K562 (cell line): Measurements from ENCODE around the gene DOCK4. TPM values are rescaled to one million over a fixed set of nuclear protein-coding genes. Genes with fewer than 3 reads are reported as not detected.

ENCODE experiments used
- ATAC-seq: fragments of 200-7000 bp; cut with Tn5 transposase; 3 replicates; pipeline ENCODE4 v1.9.1; 2020; ENCODE audit warnings: moderate library complexity
- BruUV-seq: library from RNA; stranded (reverse); fragments of 400-500 nt; replicated peaks from 2 replicates; lab custom pipeline; 2021; lab: Mats Ljungman, UMichigan
- CTCF ChIA-PET: fragments of 300-600 bp; formaldehyde crosslinking; extraction: SDS; loops from one replicate; lab custom pipeline; 2021; ENCODE audit warnings: low intra/inter-chr PET ratio; lab: Yijun Ruan, JAX
- POLR2A ChIA-PET: fragments of 300-600, 350-650 bp; sonication (Branson Sonifier 250); formaldehyde crosslinking; extraction: SDS; loops from one replicate; lab custom pipeline; 2021; ENCODE audit warnings: antibody characterized with exemption, inconsistent platforms; lab: Yijun Ruan, JAX
- DNase-seq, 4 experiments: peaks; one replicate each; pipeline versions ENCODE4 v3.0.0 to v3.0.0-alpha.2; 2011 to 2018; ENCODE audit warnings: low spot score in 3 of 4, mixed read lengths in 3 of 4; ENCODE audit errors: extremely low read depth in 1 of 4
- FAIRE-seq: peaks from 2 replicates; lab custom pipeline; 2011; peaks lifted over from hg19 to GRCh38; lab: Jason Lieb, UNC
- H2AFZ ChIP-seq: 2 replicates; pipeline ENCODE4 v1.6.0; 2011; ENCODE audit warnings: low read depth, low read length, control low read depth, inconsistent platforms
- H3K27ac ChIP-seq: fragments of 200-600 bp; 3 replicates; pipeline ENCODE4 v1.8.0; 2011; ENCODE audit warnings: low read depth, mild to moderate bottlenecking, control low read depth, inconsistent platforms, low read length, moderate library complexity, mixed read lengths; ENCODE audit errors: extremely low read depth
- H3K27me3 ChIP-seq, 2 experiments: fragments of 300-600 bp in 1 of 2; 2 replicates in 1 of 2; 3 replicates in 1 of 2; pipeline versions ENCODE4 v1.6.0 to v1.8.0; 2011; ENCODE audit warnings: inconsistent platforms in 2 of 2, low read length in 2 of 2, mild to moderate bottlenecking in 1 of 2, mixed read lengths in 1 of 2, moderate library complexity in 1 of 2; ENCODE audit not compliant: control insufficient read depth in 2 of 2, insufficient read depth in 2 of 2
- H3K36me3 ChIP-seq: fragments of 300-600 bp; 3 replicates; pipeline ENCODE4 v1.8.0; 2011; ENCODE audit warnings: mild to moderate bottlenecking, low read length, inconsistent platforms; ENCODE audit not compliant: control insufficient read depth, insufficient read depth
- H3K4me1 ChIP-seq, 2 experiments: fragments of 200-600 bp in 1 of 2; replicated peaks in 1 of 2; 2 replicates in 1 of 2; 3 replicates in 1 of 2; pipeline versions ENCODE4 v1.5.1 to v1.8.0; 2011; ENCODE audit warnings: inconsistent platforms in 2 of 2, low read length in 2 of 2, mild to moderate bottlenecking in 1 of 2, mixed read lengths in 1 of 2, moderate library complexity in 1 of 2; ENCODE audit not compliant: control insufficient read depth in 2 of 2, insufficient read depth in 2 of 2
- H3K4me2 ChIP-seq: 2 replicates; pipeline ENCODE4 v1.6.1; 2011; ENCODE audit warnings: low read length, control low read depth, inconsistent platforms, mixed read lengths; ENCODE audit not compliant: insufficient read depth
- H3K4me3 ChIP-seq: fragments of 200-600 bp; sonication (generic), shearing (Covaris generic); 2 replicates; pipeline ENCODE4 v1.5.1; 2016; ENCODE audit warnings: control low read depth, inconsistent platforms
- H3K79me2 ChIP-seq: fragments of 200-600 bp; 3 replicates; pipeline ENCODE4 v1.8.0; 2011; ENCODE audit warnings: low read length, inconsistent platforms; ENCODE audit not compliant: control insufficient read depth, insufficient read depth
- H3K9ac ChIP-seq, 2 experiments: 2 replicates each; pipeline versions ENCODE4 v1.6.0 to v1.6.1; 2011; ENCODE audit warnings: low read depth in 2 of 2, low read length in 2 of 2, control low read depth in 1 of 2, inconsistent platforms in 1 of 2, mild to moderate bottlenecking in 1 of 2, mixed read lengths in 1 of 2; ENCODE audit not compliant: insufficient read depth in 1 of 2
- H3K9me1 ChIP-seq: one replicate; pipeline ENCODE4 v1.6.0; 2011; ENCODE audit warnings: inconsistent platforms, mild to moderate bottlenecking, low read length, moderate library complexity; ENCODE audit not compliant: control insufficient read depth, insufficient read depth
- H3K9me3 ChIP-seq: replicated peaks from 2 replicates; pipeline ENCODE4 v1.5.1; 2011; ENCODE audit warnings: low read depth, low read length, inconsistent platforms; ENCODE audit not compliant: control insufficient read depth, insufficient read depth
- H4K20me1 ChIP-seq: replicated peaks from 2 replicates; pipeline ENCODE4 v1.6.1; 2011; ENCODE audit warnings: low read length, inconsistent platforms, mixed read lengths; ENCODE audit not compliant: control insufficient read depth, insufficient read depth
- CBX1 ChIP-seq: sonication (generic); IDR thresholded peaks from 2 replicates; pipeline ENCODE4 v1.6.1; 2016; ENCODE audit warnings: antibody characterized with exemption, low read depth, mild to moderate bottlenecking
- FIP1L1 ChIP-seq: fragments of 200-400 bp; formaldehyde crosslinking; IDR thresholded peaks from 2 replicates; pipeline ENCODE4 v1.6.1; 2018; ENCODE audit warnings: mild to moderate bottlenecking, low read depth, low read length; ENCODE audit not compliant: poor library complexity, severe bottlenecking
- GABPB2 ChIP-seq: fragments of 250-450 bp; sonication (Bioruptor Pico); conservative IDR thresholded peaks from 2 replicates; pipeline ENCODE4 v1.5.1; 2021; ENCODE audit warnings: mild to moderate bottlenecking
- GTF2A2 ChIP-seq: IDR thresholded peaks from 2 replicates; pipeline ENCODE4 v1.6.1; 2016; ENCODE audit warnings: mild to moderate bottlenecking, missing genetic modification characterization, missing compliant biosample characterization
- KAT8 ChIP-seq: fragments of 450-650 bp; IDR thresholded peaks from 2 replicates; pipeline ENCODE4 v1.6.1; 2016; ENCODE audit warnings: low read depth, mild to moderate bottlenecking
- RBBP5 ChIP-seq: fragments of 200-600 bp; sonication (generic); IDR thresholded peaks from 2 replicates; pipeline ENCODE4 v1.6.1; 2012; ENCODE audit warnings: borderline replicate concordance, mild to moderate bottlenecking, low read length, control low read depth, inconsistent platforms; ENCODE audit not compliant: insufficient read depth, poor library complexity, severe bottlenecking
- RBM17 ChIP-seq: fragments of 200-400 bp; formaldehyde crosslinking; IDR thresholded peaks from 2 replicates; pipeline ENCODE4 v1.6.1; 2017; ENCODE audit warnings: low read depth, mild to moderate bottlenecking, low read length, borderline replicate concordance
- SUPT5H ChIP-seq: fragments of 450-650 bp; IDR thresholded peaks from 2 replicates; pipeline ENCODE4 v1.6.1; 2016
- ZNF140 ChIP-seq: fragments of 250-450 bp; sonication (Bioruptor Pico); IDR thresholded peaks from 2 replicates; pipeline ENCODE4 v1.8.0; 2021; ENCODE audit warnings: moderate library complexity, mild to moderate bottlenecking, inconsistent platforms
- ZNF175 ChIP-seq: fragments of 200-800 bp; sonication (Bioruptor generic); IDR thresholded peaks from 2 replicates; pipeline ENCODE4 v1.6.1; 2016; ENCODE audit warnings: low read depth, mild to moderate bottlenecking, missing genetic modification characterization, missing compliant biosample characterization
- ZNF76 ChIP-seq: fragments of 250-450 bp; sonication (Bioruptor Pico); IDR thresholded peaks from 2 replicates; pipeline ENCODE4 v1.4.0; 2020; ENCODE audit warnings: mild to moderate bottlenecking, moderate library complexity, borderline replicate concordance
- WGBS: fragments of 100-300 bp; shearing (Covaris generic); methylation state at CpG from one replicate; pipeline ENCODE4 v1.1.6; 2016; ENCODE audit warnings: low coverage, mixed read lengths; ENCODE audit not compliant: insufficient coverage; ENCODE audit errors: missing lambda C conversion rate; 5-methylcytosine and 5-hydroxymethylcytosine counted together
- in situ Hi-C: fragments of 300-500 bp; cut with MboI; formaldehyde crosslinking; loops from 4 replicates; pipeline ENCODE4 v1.15.0; 2018; ENCODE audit warnings: inconsistent platforms, mixed read lengths
- intact Hi-C: fragments of 100-400 bp; cut with micrococcal nuclease; formaldehyde crosslinking; loops from 2 replicates; pipeline ENCODE4 v1.14.2; 2022
- polyA plus RNA-seq, 8 experiments: library from polyadenylated mRNA; depleted of rRNA in 4 of 8; stranded (reverse) in 5 of 8; unstranded in 3 of 8; fragments of >200 nt; fragmentation: Nextera tagmentation in 2 of 8; fragmentation: Illumina TruSeq in 1 of 8; extraction: Ambion mirVana in 2 of 8; extraction: Trizol in 1 of 8; gene quantifications; 2 replicates each; pipeline versions ENCODE4 v1.2.1 to v1.2.3, GENCODE V29; 2011 to 2014; ENCODE audit warnings: inconsistent platforms in 1 of 8, missing spikeins in 1 of 8
- total RNA-seq, 7 experiments: library from RNA; depleted of rRNA in 6 of 7; stranded (reverse); fragments of >200 nt in 6 of 7; fragmentation: Illumina TruSeq in 2 of 7; extraction: Trizol in 2 of 7; gene quantifications; 2 replicates each; pipeline versions ENCODE4 v1.2.1 to v1.2.3, GENCODE V29; 2011 to 2021; ENCODE audit warnings: low replicate concordance in 1 of 7
- TF ChIP-seq, protein P1 (sequence below): fragments of 450-650 bp; formaldehyde crosslinking; IDR thresholded peaks from 2 replicates; pipeline ENCODE4 v1.4.0; 2022; ENCODE audit warnings: mild to moderate bottlenecking, moderate library complexity
- TF ChIP-seq, protein P2 (sequence below): sonication (generic); formaldehyde crosslinking; IDR thresholded peaks from 2 replicates; pipeline ENCODE4 v1.8.1; 2022; ENCODE audit warnings: missing genetic modification reagents

DOCK4 gene
- total and polyA plus RNA-seq, 9 of the 15 experiments (the other 6 are each of a cell fraction or from before 2014, with no cell fraction given): 0.42 to 5.7 (median 2.3) TPM

GRCh38 chr7:111760043-111760442 is 446.2 kb downstream of the DOCK4 start:
- Histone ChIP-seq H3K9ac (peak overlapping the region in 1 of 2 experiments; percentile 2; a peak in 1 of 4 replicates), H3K9me1 (no peaks in the 10 kb centered on the region), H3K79me2 (no peaks in the 10 kb centered on the region), H3K27ac (no peak overlapping the region), H3K27me3 (peaks cover 6 to 7% of the 10 kb centered on the region in 2 experiments; a peak in 2 of 5 replicates), H2AFZ (no peak overlapping the region), H3K4me3 (no peak overlapping the region), H3K4me1 (no peaks in the 10 kb centered on the region), H3K36me3 (no peaks in the 10 kb centered on the region; the same call in 2 of the 3 replicates), H4K20me1 (no peaks in the 10 kb centered on the region), H3K4me2 (no peak overlapping the region), H3K9me3 (no peaks in the 10 kb centered on the region)
- 21% methylated on average over 8 of the region's 8 CpGs for WGBS
- intact Hi-C loops: loop anchor here (10.0 kb wide), 1 partner anchor 1945 kb away; no protein-coding TSS in a partner anchor
- POLR2A ChIA-PET: interaction anchor here (0.6 kb wide), 1 partner anchor 75 kb away, joined by 3 read pairs; no protein-coding TSS in a partner anchor
- in situ Hi-C loops: loop anchor here (25.0 kb wide), 1 partner anchor 1127 kb away; no protein-coding TSS in a partner anchor
- DNase-seq (peak in 1 of 4 experiments; percentile 4), ATAC-seq (no peak), FAIRE-seq (no peak)
- CTCF ChIA-PET: no interaction called here
- no peak for TF ChIP-seq KAT8
- no peak for TF ChIP-seq RBBP5
- TF ChIP-seq GABPB2 (CRISPR knock-in tag): no peak
- TF ChIP-seq CBX1: no peak
- TF ChIP-seq SUPT5H: no peak
- no peak for TF ChIP-seq ZNF140
- no peak for TF ChIP-seq ZNF76 (CRISPR knock-in tag)
- TF ChIP-seq GTF2A2 (tag): no peak
- TF ChIP-seq FIP1L1: no peak
- no peak for TF ChIP-seq RBM17
- no peak for TF ChIP-seq ZNF175 (CRISPR knock-in tag)
- TF ChIP-seq, protein P1, sequence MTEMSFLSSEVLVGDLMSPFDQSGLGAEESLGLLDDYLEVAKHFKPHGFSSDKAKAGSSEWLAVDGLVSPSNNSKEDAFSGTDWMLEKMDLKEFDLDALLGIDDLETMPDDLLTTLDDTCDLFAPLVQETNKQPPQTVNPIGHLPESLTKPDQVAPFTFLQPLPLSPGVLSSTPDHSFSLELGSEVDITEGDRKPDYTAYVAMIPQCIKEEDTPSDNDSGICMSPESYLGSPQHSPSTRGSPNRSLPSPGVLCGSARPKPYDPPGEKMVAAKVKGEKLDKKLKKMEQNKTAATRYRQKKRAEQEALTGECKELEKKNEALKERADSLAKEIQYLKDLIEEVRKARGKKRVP (CRISPR knock-in tag): no peak
- TF ChIP-seq, protein P2, sequence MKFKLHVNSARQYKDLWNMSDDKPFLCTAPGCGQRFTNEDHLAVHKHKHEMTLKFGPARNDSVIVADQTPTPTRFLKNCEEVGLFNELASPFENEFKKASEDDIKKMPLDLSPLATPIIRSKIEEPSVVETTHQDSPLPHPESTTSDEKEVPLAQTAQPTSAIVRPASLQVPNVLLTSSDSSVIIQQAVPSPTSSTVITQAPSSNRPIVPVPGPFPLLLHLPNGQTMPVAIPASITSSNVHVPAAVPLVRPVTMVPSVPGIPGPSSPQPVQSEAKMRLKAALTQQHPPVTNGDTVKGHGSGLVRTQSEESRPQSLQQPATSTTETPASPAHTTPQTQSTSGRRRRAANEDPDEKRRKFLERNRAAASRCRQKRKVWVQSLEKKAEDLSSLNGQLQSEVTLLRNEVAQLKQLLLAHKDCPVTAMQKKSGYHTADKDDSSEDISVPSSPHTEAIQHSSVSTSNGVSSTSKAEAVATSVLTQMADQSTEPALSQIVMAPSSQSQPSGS (CRISPR knock-in tag): no peak
- BruUV-seq: no TSS peak
